Ishikawa (cell line): ENCODE results near the gene CTRB2.

ENCODE experiments used
- CEBPB ChIP-seq: IDR thresholded peaks from 2 replicates; pipeline ENCODE4 v1.6.1; 2012
- CREB1 ChIP-seq: IDR thresholded peaks from 2 replicates; pipeline ENCODE4 v1.6.1; 2012; ENCODE audit warnings: low read depth
- EGR1 ChIP-seq: IDR thresholded peaks from 2 replicates; pipeline ENCODE4 v1.6.1; 2012
- EP300 ChIP-seq: IDR thresholded peaks from 2 replicates; pipeline ENCODE4 v1.6.1; 2012; ENCODE audit warnings: borderline replicate concordance
- FOXM1 ChIP-seq: IDR thresholded peaks from 2 replicates; pipeline ENCODE4 v1.6.1; 2012; ENCODE audit warnings: low read depth, borderline replicate concordance
- NFIC ChIP-seq: IDR thresholded peaks from 2 replicates; pipeline ENCODE4 v1.6.1; 2012
- RAD21 ChIP-seq: IDR thresholded peaks from 2 replicates; pipeline ENCODE4 v1.6.1; 2012; ENCODE audit warnings: low read depth
- TAF1 ChIP-seq: IDR thresholded peaks from 2 replicates; pipeline ENCODE4 v1.6.1; 2012; ENCODE audit warnings: low read depth, mild to moderate bottlenecking
- TCF12 ChIP-seq: IDR thresholded peaks from 2 replicates; pipeline ENCODE4 v1.6.1; 2012; ENCODE audit warnings: low read depth
- TEAD4 ChIP-seq: IDR thresholded peaks from 2 replicates; pipeline ENCODE4 v1.6.1; 2012
- YY1 ChIP-seq: IDR thresholded peaks from 2 replicates; pipeline ENCODE4 v1.6.1; 2012; ENCODE audit warnings: low read depth
- ZBTB7A ChIP-seq: IDR thresholded peaks from 2 replicates; pipeline ENCODE4 v1.6.1; 2012; ENCODE audit warnings: low read depth
- TF ChIP-seq, protein P1 (sequence below): IDR thresholded peaks from 2 replicates; pipeline ENCODE4 v1.6.1; 2012
- TF ChIP-seq, protein P2 (sequence below): IDR thresholded peaks from 2 replicates; pipeline ENCODE4 v1.6.1; 2012; ENCODE audit warnings: low read depth, mild to moderate bottlenecking
- TF ChIP-seq, protein P3 (sequence below): IDR thresholded peaks from 2 replicates; pipeline ENCODE4 v1.6.1; 2012

CTRB2 gene

DNA sequence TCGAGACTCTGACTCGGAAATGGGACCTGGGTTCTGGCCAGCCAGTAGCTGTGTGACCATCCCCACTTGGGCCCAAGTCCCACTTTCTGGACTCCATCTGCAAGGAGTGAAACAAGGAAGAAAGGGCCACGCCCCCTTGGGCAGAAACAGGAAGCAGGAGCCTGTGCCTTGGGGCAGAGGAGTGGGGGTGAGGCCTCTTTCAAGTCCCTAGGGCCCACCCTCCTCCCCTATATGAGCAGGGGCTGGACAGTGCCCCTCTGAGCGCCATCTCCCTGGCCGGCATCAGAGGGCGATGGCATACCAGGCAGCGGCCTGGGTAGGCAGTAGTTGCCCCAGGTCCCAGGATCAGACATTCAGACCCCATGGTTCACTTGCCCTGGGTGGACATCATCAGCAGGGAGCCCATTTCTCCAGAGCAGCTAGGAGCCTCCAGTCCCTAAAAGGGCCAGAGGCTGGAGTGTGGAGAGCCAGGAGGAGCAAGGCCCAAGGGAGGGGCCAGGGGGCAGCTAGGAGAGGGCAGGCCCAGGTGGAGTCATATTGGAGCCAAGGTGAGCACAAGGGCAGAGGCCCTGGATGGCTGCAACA is 37.4 kb upstream of the CTRB2 start:
- TF ChIP-seq NFIC (no peak), YY1 (no peak), TEAD4 (no peak), EP300 (no peak), ZBTB7A (no peak)
- TF ChIP-seq, protein P1, sequence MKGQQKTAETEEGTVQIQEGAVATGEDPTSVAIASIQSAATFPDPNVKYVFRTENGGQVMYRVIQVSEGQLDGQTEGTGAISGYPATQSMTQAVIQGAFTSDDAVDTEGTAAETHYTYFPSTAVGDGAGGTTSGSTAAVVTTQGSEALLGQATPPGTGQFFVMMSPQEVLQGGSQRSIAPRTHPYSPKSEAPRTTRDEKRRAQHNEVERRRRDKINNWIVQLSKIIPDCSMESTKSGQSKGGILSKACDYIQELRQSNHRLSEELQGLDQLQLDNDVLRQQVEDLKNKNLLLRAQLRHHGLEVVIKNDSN: no peak

DNA sequence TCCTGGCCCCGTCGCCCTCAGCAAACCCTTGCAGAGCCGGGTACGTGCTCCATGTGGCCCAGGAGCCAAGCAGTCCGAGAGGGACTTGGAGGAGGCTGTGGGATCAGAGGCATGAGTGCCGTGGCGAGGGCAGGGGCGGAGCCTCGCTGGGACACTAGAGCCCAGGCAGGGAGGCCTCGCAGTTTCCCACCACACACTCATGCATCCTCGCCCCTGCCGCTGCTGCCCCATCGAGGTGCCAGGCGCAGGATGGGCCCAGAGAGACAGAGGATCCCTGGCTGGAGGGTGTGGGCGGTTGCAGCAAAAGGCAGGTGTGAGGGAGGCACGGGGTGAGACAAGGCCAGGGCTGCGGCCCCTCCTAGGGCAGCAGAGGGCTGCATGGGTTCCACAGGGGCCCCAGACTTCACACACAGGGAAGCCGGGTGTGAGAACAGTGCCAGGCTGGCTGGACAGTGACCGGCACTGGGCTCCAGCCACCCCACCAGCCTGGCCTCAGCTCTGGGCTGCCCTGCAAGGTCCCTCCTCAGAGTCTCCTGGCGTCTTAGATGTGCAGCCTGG is 36.8 kb upstream of the CTRB2 start:
- TF ChIP-seq CREB1 (no peak), EGR1 (no peak), NFIC (no peak), RAD21 (no peak), EP300 (no peak), TEAD4 (no peak), FOXM1 (no peak), ZBTB7A (no peak), TAF1 (no peak), YY1 (no peak), TCF12 (no peak), CEBPB (no peak)
- TF ChIP-seq, protein P2, sequence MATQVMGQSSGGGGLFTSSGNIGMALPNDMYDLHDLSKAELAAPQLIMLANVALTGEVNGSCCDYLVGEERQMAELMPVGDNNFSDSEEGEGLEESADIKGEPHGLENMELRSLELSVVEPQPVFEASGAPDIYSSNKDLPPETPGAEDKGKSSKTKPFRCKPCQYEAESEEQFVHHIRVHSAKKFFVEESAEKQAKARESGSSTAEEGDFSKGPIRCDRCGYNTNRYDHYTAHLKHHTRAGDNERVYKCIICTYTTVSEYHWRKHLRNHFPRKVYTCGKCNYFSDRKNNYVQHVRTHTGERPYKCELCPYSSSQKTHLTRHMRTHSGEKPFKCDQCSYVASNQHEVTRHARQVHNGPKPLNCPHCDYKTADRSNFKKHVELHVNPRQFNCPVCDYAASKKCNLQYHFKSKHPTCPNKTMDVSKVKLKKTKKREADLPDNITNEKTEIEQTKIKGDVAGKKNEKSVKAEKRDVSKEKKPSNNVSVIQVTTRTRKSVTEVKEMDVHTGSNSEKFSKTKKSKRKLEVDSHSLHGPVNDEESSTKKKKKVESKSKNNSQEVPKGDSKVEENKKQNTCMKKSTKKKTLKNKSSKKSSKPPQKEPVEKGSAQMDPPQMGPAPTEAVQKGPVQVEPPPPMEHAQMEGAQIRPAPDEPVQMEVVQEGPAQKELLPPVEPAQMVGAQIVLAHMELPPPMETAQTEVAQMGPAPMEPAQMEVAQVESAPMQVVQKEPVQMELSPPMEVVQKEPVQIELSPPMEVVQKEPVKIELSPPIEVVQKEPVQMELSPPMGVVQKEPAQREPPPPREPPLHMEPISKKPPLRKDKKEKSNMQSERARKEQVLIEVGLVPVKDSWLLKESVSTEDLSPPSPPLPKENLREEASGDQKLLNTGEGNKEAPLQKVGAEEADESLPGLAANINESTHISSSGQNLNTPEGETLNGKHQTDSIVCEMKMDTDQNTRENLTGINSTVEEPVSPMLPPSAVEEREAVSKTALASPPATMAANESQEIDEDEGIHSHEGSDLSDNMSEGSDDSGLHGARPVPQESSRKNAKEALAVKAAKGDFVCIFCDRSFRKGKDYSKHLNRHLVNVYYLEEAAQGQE: no peak
- TF ChIP-seq, protein P1: no peak
- TF ChIP-seq, protein P3, sequence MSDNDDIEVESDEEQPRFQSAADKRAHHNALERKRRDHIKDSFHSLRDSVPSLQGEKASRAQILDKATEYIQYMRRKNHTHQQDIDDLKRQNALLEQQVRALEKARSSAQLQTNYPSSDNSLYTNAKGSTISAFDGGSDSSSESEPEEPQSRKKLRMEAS: no peak

DNA sequence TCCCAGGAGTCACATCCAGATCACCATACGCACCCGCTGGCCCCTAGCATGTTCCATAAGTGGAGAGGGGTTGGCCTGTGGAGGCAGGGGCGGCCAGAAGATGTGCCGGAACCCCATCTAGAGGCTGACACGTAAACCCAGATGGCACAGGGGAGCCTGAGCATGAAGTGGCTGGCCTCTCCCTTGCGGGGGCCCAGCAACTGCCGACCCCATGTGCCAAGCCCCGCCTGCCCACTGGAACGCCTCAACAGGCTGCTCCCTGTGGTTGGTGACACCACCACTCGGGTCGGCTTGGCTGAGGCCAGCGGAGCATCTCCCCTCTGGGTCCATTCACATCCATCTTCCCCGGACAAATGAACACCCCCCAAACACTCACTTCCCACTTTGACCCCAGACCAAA is 35.0 kb upstream of the CTRB2 start:
- TF ChIP-seq CEBPB: no peak
- TF ChIP-seq TAF1: no peak
- no peak for TF ChIP-seq YY1
- no peak for TF ChIP-seq ZBTB7A
- TF ChIP-seq, protein P2: no peak
- TF ChIP-seq, protein P1: no peak
- TF ChIP-seq EP300: no peak
- TF ChIP-seq FOXM1: no peak
- no peak for TF ChIP-seq RAD21
- TF ChIP-seq TCF12: no peak
- TF ChIP-seq CREB1: no peak
- TF ChIP-seq NFIC: no peak
- TF ChIP-seq, protein P3: no peak
- TF ChIP-seq TEAD4: no peak
- TF ChIP-seq EGR1: no peak

DNA sequence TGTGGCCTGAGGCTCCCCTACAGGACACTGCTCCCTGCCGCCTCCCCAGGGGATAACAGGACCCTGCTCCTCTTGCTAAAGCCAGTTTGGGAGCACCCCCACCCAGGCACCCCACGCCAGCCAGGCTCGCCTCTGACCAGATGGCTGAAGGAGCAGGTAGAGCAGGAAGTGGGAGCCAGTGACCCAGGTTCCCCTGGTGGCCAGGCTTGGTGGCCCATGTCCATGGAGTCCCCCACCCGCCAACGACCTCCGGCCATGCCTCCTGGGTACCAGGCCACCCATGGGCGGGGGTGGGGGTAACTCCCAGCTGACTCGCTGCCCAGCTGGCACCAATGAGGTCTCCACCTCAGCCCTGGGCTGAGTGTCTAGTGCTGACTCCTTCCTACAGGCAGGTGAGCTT is 34.5 kb upstream of the CTRB2 start:
- no peak for TF ChIP-seq TEAD4
- TF ChIP-seq, protein P3: no peak
- TF ChIP-seq, protein P1: no peak

DNA sequence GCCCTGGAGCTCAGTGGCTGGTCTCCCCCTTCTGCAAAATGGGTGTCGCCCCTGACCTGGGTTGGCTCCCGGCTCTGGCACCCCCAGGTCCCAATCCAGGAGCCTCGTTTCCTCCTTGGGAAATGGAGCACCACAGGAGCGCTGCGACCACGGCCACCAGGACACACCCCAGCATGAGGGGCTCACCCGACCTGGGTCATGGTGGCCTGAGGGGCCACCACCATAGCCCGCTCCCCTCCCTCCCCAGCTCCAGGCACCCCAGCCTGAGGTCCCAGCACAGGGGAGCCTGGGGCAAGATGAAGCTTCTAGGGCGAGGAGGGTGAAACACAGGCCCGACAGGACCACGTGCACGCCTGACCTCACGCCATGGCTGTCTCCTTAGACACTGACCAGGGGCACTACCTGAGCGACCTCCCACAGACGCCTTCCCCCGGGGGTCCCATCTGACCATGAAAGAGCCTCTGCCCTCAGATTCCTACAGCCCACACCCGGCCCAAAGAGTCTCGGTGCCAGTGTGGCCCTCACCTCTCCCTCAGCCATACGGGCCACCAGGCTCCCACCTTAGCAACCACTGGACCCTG is 32.7 kb upstream of the CTRB2 start:
- TF ChIP-seq, protein P1: no peak
- no peak for TF ChIP-seq YY1
- TF ChIP-seq, protein P2: no peak
- TF ChIP-seq, protein P3: no peak
- no peak for TF ChIP-seq NFIC
- TF ChIP-seq CREB1: no peak
- TF ChIP-seq RAD21: no peak
- TF ChIP-seq EP300: no peak
- TF ChIP-seq EGR1: no peak
- TF ChIP-seq TEAD4: no peak
- TF ChIP-seq CEBPB: no peak
- no peak for TF ChIP-seq TAF1
- no peak for TF ChIP-seq FOXM1
